NCI-H82 (cell line): Measurements from ENCODE around the gene MASP2.
"Not testable (repeated sequence)": the region's sequence is repeated elsewhere in the genome, so short reads cannot be mapped to it uniquely, and the experiment has no call there.

Experiments
- DNase-seq: peaks from one replicate; lab custom pipeline; 2025; lab: John Stamatoyannopoulos, UW

The MASP2 gene

DNA sequence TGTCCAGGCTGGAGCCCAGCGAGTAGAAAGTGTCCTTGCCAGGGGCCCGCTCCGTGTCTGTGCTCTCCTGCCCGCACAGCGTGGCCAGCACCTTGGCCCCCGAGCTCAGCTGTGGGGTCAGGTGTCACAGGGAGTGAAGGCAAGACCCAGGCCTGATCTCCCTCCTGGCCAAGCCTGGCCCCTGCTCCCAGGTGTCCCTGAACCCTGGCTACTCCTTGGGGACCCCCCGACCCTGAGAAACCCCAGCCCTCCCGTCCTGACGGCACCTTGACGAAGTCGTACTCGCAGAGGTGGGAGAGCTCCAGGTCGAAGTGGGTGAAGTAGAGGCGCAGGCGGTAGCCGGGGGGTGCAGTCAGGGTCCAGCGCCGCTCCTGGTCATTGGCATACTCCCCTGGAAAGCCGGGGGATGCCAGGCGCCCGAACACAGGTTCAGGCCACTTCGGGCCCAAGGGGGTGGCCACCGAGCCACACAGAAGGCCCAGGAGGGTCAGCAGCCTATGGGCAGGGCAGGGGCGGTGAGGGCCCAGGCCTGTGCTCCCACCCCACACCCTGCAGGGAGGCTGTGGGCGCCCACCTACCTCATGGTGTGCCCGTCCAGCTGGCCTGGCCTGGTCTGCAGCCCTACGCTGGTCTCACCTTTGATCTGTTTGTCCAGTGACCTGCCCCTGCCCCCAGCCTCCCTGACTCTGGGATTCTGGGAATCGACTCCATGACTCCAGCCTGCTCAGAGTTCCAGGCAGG is at the start of gene MASP2:
MASP2 (minus strand) TSS at position 615 of the 741 bp plus-strand sequence; CDS start at position 583, 32 bp downstream.
- DNase-seq = no peak

DNA sequence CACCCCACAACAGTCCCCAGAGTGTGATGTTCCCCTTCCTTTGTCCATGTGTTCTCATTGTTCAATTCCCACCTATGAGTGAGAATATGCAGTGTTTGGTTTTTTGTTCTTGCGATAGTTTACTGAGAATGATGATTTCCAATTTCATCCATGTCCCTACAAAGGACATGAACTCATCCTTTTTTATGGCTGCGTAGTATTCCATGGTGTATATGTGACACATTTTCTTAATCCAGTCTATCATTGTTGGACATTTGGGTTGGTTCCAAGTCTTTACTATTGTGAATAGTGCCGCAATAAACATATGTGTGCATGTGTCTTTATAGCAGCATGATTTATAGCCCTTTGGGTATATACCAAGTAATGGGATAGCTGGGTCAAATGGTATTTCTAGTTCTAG is 36.7 kb upstream of the MASP2 start:
- DNase-seq = not testable (repeated sequence)

DNA sequence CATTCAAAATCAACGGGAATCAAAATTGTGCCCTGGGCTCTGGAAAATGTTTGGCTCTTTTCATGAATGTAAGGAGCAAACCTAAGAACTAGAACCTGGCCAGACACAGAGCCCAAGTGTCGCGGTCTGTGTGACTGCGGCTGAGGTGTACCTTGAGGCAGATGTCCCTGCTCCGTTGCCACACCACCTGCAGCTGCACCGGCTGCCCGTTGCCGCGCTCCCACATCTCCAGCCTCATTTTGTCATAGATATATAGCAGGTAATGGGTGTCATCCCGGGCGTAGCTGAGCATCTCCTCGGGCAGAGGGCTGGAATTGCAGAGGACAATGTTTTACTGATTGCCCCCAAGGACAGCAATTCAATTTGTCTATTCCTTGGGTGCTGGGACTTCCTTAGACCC is 33.9 kb upstream of the MASP2 start:
- no peak for DNase-seq

DNA sequence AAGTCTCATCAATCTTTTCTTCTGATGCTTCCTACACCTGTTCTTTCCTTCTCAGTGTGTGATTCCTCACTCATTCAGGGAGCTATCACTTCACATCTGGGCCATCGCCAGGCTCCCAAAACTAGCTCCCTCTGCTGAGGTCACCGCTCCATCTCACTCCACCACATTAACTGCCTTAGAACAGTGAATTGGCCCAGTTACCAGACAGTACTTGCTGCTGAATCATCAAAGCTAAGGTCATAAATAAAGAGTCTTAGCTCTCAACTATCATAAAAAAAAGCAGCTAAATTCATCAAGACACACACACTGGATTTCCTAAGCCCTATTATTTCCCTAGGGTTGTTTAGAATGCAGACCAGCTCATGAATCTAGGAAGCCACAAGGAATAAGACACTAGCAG is 31.6 kb upstream of the MASP2 start:
- DNase-seq = no peak

DNA sequence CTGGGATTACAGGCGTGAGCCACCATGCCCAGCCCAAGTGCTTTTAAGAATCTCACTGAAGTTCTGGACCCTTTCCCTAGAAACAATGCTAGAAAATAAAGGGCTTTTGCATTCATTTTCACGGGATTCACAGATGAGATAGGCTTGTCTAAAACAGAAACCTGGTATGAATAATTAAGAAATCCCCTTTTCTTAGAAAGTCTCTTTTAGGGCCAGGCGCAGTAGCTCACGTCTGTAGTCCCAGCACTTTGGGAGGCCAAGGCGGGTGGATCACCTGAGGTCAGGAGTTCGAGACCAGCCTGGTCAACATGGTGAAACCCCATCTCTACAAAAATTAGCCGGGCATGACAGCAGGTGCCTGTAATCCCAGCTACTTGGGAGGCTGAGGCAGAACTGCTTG is 26.4 kb upstream of the MASP2 start:
- DNase-seq = not testable (repeated sequence)

DNA sequence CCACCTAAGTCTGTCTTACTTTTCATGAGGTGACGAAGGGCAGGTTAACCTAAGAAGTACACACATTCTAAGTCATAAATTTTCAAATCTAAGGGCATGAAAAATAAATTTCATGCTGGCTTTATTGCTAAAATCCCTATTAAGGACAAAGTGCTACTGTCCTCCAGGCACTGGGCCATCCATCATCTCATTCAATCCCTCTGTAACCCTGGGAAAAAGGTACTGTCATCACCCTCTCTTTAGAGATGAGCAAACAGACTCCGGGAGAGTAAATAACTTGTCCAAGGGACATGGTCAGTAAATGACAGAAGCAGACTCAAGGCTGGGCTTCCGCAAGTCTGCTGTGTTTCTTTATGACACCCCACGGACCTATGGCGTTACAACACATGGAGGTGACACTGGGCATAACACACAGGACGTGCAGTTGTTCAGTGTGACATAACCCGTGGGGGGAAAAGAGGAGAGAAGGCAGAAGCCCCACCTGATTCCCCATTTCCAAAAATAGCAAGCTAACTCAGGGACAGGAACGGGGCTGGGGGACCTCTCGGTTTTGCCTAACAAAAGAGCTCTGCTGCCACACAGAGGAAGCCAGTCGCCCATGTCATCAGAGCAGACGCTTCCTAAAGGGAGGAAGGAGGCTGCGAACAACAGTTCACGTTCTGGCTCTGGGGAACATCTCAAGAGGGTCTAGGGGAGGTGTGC is 25.3 kb upstream of the MASP2 start:
- no peak for DNase-seq

DNA sequence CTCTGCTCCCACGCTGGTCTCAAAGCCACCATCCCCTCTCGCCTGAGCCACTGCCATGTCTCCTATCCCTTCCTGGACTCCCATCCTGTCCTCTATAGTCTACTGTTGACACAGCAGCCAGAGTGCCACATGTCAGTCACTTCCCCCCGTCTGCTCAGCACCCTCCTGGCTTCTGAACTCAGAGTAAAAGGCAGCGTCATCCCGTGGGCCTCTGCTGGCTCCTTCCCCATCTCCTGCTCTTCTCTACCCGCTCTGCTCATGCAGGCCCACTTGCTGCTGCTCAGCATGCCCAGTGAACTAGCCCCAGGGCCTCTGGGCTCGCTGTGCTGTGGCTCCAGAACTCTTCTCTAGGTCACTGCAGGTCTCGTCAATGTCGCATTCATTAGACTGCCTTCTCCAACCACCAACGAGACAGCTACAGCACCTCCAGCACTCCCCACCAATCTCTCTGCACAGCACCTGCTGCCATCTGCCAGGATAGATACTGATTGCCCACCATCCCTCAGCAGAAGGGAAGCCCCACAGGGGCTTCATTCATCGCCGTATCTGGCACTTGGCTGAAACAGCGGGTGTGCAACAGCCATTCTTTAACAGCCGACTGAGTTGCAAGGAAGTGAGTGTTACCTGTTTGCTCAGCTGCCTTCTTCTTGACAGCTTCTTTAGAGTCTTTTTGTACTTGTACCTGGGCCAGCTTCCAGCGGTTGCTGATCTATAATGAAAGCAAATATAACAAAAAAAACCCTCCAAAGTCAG is 24.6 kb upstream of the MASP2 start:
- no peak for DNase-seq

DNA sequence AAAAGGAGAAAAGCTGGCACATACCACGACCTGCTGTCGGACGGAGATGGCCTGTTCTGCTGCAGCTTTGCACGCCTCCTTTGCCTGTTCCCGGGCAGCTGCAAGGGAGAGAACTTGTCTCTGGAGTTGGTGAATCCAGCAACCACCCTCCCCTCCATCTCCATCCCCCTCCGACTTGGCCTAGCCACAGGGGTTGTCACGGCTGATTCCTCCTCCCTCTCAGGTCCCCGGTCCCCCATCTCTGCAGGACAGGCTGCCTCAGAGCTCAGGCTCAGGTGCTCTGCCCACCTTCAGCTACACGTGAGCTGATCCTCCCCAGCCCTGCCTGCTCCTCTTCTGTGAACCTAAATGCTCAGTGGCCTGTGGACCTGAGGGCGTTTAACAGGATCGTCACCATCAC is 23.8 kb upstream of the MASP2 start:
- no peak for DNase-seq

DNA sequence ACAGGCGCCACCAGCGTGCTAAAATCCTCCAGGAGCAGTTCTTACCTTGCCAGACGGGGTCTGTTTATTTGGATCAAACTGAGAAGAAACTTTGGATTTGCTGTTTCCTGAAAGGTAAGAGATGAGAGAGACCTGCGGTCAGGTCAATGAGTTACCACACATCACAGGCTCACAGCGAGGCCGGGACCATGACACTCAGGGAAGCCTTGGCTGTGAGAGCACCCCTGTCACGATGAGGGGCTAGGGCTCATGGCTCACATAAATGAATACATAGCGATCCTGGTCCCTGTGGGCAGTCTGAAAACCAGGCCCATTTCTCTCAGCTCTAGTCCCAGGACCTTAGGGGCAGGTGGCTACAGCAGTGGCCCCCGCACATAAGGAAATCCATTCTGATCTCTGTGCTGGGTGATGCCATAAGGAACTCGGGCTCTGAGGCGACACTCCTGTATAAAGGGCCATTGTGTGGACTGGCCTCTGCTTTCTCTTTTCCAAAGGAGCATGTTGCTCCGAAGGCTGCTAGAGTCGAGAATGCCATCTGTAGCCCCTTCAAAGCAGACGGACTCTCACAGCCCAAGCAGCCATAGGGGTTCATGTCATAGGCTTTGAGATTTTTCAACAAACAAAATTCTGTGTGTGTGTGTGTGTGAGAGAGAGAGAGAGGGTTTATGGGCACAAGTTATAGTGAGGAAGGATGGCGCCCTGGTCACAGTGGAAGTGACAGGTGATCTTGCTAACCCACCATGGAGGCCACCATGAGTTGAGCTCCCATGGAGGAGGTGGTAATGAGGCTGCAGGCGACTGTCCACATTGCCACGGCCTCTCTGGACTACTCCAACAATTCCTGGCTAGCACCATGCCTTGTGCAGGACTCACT is 21.8 kb upstream of the MASP2 start:
- no peak for DNase-seq

DNA sequence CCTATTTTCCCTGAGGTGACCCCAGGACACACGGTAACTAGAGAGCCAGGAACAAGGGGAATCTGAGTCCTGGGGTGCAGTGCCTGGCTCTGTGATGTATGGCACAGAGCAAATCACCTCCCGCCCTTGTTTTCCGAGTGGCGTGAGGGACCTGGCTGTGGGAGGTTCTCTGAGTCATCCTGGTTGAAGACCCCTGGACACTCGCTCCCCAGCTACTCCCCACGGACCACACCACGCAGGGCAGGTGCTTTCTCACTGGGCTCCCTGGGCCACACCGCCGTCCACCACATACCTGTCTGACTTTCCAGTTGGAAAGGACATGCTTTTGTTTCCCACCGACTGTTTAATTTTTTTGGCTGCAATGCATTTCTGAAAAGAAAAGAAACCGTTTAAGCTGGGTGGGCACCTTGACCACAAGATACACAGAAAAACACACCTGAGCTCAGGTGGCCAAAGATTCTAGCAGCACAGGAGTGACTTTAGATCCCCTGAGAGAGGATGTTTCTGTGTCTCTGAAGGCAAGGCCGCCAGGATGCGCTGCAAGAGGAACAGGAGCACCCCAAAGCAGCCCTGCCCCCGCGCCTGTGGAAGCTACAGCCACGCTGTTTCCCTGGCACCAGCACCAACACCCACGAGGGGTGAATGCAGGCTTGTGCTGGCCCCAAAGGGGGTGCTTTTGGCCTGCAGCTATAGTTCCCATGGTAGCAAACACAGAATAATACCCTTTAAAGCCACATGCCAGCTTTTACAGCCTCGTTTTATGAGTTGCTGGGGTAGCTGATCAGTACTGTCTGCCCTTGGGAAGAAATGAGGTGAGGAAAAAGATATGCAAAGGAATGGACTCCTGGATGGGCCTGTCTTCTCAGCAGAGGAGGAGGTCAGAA is 20.9 kb upstream of the MASP2 start:
- no peak for DNase-seq

DNA sequence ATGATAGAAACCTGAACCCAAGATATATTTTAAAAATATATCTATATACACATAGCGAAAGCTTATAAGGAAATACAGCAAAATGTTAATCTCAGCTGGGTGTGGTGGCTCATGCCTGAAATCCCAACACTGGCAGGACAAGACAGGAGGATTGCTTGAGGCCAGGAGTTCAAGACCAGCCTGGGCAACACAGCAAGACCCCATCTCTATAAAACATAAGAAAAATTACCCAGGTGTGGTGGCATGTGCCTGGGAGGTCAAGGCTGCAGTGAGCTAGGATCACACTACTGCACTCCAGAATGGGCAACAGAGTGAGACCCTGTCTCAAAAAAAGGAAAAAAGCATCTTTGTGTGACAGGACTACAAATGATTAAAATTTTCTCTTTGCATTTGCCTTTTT is 18.8 kb upstream of the MASP2 start:
- no peak for DNase-seq

DNA sequence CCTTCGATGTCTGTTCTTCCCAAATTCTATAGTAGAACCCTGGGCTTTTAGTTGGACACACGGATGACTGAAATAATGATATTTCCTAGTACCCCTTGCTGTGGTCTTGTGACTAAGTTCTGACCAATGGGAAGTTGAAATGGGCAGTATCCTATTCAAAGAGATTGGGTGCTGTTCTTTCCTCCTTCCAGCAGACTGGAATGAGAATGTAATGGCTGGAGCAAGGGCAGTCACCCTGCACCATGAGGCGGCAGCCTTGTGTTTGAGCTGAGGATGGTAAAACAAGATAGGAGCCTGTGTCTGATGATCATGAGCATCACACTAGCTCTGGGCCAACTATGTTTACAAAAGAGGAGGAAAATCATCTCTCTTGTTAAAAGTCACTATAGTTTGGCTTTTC is 17.9 kb upstream of the MASP2 start:
- no peak for DNase-seq

DNA sequence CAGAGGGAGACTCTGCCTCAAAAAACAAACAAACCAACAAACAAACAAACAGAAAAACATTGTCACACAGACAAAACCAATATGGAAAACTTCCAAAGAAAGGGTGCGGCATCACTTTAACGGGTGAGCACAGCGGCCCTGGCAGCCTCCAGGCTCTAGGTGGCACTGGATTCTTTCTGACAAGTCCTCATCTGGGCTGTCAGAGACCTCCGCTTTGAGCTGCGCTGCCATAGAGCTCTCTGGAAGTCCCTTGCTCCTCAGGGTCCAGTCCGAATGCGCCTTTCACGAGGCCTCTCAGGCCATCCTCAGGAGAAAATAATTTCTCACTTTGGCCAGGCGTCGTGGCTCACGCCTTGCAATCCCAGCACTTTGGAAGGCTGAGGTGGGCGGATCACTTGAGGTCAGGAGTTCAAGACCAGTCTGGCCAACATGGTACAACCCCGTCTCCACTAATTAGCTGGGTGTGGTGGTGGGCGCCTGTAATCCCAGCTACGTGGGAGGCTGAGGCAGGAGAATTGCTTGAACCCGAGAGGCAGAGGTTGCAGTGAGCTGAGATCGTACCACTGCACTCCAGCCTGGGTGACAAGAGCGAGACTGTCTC is 17.0 kb upstream of the MASP2 start:
- DNase-seq = peak; percentile 62

DNA sequence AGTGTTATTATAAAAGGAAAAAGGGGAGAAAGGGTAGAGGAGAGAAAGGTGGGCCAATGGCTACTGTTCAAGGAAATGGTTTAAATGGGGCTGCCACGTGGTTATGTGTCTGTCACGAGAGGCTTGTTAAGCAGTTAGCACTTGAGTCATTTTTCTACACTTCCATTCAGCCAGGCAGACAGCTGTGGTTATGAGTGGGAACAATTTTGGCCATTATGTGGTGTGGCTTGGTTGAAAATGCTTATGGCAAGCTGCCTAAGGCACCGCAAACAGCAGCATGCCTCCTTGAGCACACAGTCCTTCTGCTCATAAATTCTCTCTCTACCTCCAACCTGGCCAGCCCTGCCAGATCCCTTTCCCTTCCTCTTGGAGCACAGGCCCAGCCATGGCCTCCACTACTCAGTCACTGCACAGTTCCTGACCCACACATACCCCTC is 15.9 kb upstream of the MASP2 start:
- no peak for DNase-seq

DNA sequence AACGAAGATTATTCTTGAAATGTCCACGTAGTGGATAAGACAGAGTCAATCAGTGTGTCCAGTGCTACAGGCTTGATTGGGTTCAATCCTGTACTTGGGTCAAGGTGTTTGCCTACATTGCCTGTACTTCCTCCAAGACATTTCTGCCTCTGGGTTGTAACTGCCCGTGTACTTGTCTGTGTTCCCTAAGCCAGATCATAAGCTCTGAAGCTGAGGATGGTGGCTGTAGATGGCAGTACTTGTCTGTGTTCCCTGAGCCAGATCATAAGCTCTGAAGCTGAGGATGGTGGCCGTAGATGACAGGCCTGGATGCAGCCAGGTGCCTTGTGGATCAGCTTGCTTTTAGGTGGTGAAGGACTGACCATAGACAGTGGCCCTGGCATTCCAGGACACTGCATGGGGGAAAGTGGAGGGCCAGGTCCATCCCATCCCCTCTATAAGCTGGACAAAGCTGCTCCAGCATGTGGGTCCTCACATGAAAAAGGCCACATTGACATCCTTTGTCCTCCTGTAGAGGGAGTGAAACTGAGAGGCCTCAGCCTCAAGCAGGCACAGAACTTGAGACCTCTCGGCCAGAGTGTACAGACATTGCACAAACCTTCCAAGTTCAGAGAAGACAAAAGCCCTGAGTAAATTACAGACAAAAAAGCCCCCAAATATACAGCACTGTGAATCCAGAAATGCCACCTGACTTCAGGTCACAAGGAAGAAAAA is 14.8 kb upstream of the MASP2 start:
- peak; percentile 38 for DNase-seq

DNA sequence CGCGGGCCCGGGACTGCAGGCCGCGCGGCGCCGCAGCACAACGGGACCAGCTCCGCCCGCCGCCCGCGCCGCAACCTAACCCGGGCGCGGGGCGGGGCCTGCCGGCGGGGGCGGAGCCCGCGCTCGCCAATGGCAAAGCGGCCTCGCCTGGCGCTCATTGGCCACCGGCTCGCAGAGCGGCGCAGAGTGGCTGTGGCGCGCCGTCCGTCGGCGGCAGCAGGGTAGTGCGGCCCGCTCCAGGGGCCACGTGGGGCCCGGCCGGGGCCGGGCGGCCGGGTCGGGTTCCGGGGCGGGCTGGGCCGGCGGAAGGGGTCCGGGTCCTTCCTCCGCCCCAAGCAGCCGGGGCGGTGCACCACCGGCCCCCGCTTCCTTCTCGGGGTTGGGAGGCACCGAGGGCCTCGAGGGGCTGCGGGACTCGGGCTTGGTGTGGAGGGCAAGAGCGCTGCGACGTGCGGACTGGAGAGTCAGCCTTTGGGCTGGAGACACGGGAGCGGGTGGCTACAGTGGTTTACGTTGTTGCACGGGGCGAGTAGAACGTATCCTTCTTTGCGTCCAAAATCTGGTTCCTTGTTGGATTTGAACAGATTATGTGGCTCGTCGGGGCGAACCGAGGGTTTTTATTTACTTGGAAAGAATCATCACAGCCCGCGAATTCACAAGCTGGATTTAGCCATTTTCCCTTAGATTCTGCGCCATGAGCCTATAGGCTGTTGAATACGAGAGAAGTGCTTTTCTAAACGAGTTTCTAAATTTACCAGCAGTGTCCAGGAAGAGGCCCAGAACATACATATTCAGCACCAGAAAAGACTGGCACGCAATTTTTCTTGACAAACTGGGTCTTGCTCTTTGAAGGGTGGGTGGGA is 13.2 kb upstream of the MASP2 start, which contains the start of gene SRM:
SRM (minus strand) TSS at position 51 of the 863 bp plus-strand sequence. CDS start 75 bp downstream, outside the sequence.
- peak; percentile 96 for DNase-seq

DNA sequence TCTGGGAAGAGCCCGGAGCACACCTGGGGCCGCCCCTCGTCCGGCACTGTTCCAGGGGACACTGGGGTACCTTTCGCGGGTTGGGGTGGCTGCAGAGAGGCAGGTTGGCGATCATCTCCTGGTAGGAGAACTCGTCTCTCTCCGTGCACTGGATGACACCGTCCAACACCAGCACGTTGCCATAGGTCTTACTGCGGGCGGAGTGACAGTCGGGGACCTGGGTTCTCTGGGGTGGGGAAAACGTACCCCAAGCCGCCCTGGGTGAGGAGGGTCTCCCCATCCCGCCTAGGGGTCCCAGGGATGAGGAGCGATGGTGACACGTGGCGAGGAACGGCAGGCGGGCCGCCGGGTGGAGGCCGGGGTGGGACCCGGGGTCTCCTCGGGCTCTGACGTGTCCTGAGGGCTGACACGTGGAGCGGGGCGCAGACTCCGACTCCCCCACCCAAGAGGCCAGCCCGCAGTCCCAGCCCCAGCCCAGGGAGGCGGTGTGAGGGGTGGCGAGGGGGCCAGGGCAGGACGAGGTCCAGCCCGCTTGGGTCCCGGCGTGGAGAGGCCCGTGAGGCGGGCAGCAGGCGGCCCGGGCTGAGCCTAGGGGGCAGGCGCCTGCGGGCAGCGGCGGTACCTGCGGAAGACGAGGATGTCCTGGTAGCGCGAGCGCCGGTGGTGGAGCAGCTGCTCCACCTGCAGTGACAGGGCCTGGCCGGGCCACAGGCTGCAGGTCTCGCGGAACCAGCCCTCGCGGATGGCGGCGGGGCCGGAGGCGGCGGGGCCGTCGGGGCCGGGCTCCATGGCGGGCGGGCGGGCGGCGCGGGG is 12.3 kb upstream of the MASP2 start:
- peak; percentile 57 for DNase-seq
